HG03095 (cell line): Measurements from ENCODE around the gene NPY.
"Not testable (repeated sequence)": the region's sequence is repeated elsewhere in the genome, so short reads cannot be mapped to it uniquely, and the experiment has no call there.

ENCODE experiments used
- ATAC-seq: cut with Tn5 transposase; IDR thresholded peaks from one replicate; pipeline ENCODE4 v1.9.1; 2021; ENCODE audit warnings: moderate library complexity; ENCODE audit not compliant: unreplicated experiment

Gene NPY

GRCh38 chr7:24283897-24284698 is at the start of gene NPY:
NPY (plus strand) TSS chr7:24284190; CDS start chr7:24285241, 1,051 bp downstream.
- ATAC-seq = no peak

GRCh38 chr7:24239260-24239659 is 44.7 kb upstream of the NPY start:
- ATAC-seq = no peak

GRCh38 chr7:24241206-24241605 is 42.8 kb upstream of the NPY start:
- no peak for ATAC-seq

GRCh38 chr7:24244554-24244953 is 39.4 kb upstream of the NPY start:
- no peak for ATAC-seq

- ATAC-seq = peak; percentile 68
Observed at GRCh38 chr7:24245362-24245761, 38.6 kb upstream of the NPY start.

- no peak for ATAC-seq
Observed at GRCh38 chr7:24249266-24249665, 34.7 kb upstream of the NPY start.

- no peak for ATAC-seq
Observed at GRCh38 chr7:24251568-24251967, 32.4 kb upstream of the NPY start.

GRCh38 chr7:24255139-24255538 is 28.9 kb upstream of the NPY start:
- ATAC-seq = no peak

- not testable (repeated sequence) for ATAC-seq
Observed at GRCh38 chr7:24258324-24258723, 25.7 kb upstream of the NPY start.

- ATAC-seq = no peak
Observed at GRCh38 chr7:24271938-24272337, 12.1 kb upstream of the NPY start.

GRCh38 chr7:24279512-24279911 is 4.5 kb upstream of the NPY start:
- no peak for ATAC-seq

GRCh38 chr7:24283554-24283896 is 465 bp upstream of the NPY start:
- ATAC-seq = no peak

GRCh38 chr7:24284699-24285506 is 913 bp downstream of the NPY start:
- no peak for ATAC-seq

- ATAC-seq = peak; percentile 98
Observed at GRCh38 chr7:24290004-24290641, 6.1 kb downstream of the NPY start.

GRCh38 chr7:24291271-24291670 is 7.3 kb downstream of the NPY start:
- ATAC-seq = no peak

- ATAC-seq = no peak
Observed at GRCh38 chr7:24297362-24297761, 13.4 kb downstream of the NPY start.

GRCh38 chr7:24298696-24299095 is 14.7 kb downstream of the NPY start:
- no peak for ATAC-seq

GRCh38 chr7:24299192-24299591 is 15.2 kb downstream of the NPY start:
- no peak for ATAC-seq

GRCh38 chr7:24301703-24302102 is 17.7 kb downstream of the NPY start:
- ATAC-seq = no peak

- no peak for ATAC-seq
Observed at GRCh38 chr7:24304494-24305095, 20.6 kb downstream of the NPY start.

GRCh38 chr7:24307326-24307725 is 23.3 kb downstream of the NPY start:
- no peak for ATAC-seq
